Kidney epithelial cell (primary cell): ENCODE data around the gene SUSD5. TPM values are rescaled to one million over a fixed set of nuclear protein-coding genes. Genes with fewer than 3 reads are reported as not detected.
"Not testable (repeated sequence)": the region's sequence is repeated elsewhere in the genome, so short reads cannot be mapped to it uniquely, and the experiment has no call there.

ENCODE experiments used
- DNase-seq: peaks from one replicate; pipeline ENCODE4 v3.0.0-alpha.2; 2010; ENCODE audit warnings: low read depth
- H3K27me3 ChIP-seq: 2 replicates; pipeline ENCODE4 v1.6.0; 2011; ENCODE audit warnings: low read length; ENCODE audit not compliant: control insufficient read depth, insufficient read depth
- H3K36me3 ChIP-seq: 2 replicates; pipeline ENCODE4 v1.5.1; 2011; ENCODE audit warnings: low read length; ENCODE audit not compliant: control insufficient read depth, insufficient read depth
- H3K4me3 ChIP-seq: 2 replicates; pipeline ENCODE4 v1.5.1; 2011; ENCODE audit warnings: low read depth, mild to moderate bottlenecking, control low read depth, low read length
- total RNA-seq: library from RNA; depleted of rRNA; stranded (reverse); fragments of >200 nt; gene quantifications from 2 replicates; pipeline ENCODE4 v1.2.3, GENCODE V29; 2015
- TF ChIP-seq, protein P1 (sequence below): IDR thresholded peaks from 2 replicates; pipeline ENCODE4 v1.5.1; 2011; ENCODE audit warnings: mild to moderate bottlenecking, moderate library complexity, low read length, control low read depth, inconsistent platforms; ENCODE audit not compliant: insufficient read depth, poor library complexity, severe bottlenecking

Gene SUSD5
- total RNA-seq, 1 donor from 2014 or later = 2.0 TPM

DNA sequence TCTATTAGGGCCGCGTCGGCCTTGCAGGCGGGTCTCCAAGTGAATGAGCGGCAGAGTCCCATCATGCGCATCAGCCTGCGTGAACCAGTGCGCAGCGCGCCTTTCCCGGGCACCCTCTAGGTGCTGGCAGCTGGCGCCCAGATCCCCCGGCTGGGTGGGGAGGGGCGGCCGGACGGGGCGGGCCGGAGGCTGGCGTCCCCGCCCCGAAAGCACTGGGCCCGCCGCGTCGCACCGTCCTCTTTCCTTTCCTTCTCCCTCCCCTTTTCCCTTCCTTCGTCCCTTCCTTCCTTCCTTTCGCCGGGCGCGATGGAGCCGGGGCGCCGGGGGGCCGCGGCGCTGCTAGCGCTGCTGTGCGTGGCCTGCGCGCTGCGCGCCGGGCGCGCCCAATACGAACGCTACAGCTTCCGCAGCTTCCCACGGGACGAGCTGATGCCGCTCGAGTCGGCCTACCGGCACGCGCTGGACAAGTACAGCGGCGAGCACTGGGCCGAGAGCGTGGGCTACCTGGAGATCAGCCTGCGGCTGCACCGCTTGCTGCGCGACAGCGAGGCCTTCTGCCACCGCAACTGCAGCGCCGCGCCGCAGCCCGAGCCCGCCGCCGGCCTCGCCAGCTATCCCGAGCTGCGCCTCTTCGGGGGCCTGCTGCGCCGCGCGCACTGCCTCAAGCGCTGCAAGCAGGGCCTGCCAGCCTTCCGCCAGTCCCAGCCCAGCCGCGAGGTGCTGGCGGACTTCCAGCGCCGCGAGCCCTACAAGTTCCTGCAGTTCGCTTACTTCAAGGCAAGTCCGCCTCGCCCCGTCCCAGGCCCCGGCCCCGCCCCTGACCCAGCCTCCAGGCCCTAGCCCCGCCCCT is 104.6 kb downstream of the SUSD5 start, which contains the start of gene CRTAP:
Gene CRTAP, plus strand, starts transcription at position 243 of the 850 bp plus-strand sequence. Its CDS starts 64 bp downstream, at position 307.
- no peaks in the 10 kb centered on the region for H3K36me3 ChIP-seq
- peak; percentile 89 for DNase-seq
- TF ChIP-seq, protein P1, sequence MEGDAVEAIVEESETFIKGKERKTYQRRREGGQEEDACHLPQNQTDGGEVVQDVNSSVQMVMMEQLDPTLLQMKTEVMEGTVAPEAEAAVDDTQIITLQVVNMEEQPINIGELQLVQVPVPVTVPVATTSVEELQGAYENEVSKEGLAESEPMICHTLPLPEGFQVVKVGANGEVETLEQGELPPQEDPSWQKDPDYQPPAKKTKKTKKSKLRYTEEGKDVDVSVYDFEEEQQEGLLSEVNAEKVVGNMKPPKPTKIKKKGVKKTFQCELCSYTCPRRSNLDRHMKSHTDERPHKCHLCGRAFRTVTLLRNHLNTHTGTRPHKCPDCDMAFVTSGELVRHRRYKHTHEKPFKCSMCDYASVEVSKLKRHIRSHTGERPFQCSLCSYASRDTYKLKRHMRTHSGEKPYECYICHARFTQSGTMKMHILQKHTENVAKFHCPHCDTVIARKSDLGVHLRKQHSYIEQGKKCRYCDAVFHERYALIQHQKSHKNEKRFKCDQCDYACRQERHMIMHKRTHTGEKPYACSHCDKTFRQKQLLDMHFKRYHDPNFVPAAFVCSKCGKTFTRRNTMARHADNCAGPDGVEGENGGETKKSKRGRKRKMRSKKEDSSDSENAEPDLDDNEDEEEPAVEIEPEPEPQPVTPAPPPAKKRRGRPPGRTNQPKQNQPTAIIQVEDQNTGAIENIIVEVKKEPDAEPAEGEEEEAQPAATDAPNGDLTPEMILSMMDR = no peak
- H3K27me3 ChIP-seq = no peaks in the 10 kb centered on the region
- peak within 1 kb of the TSS; percentile 44 for H3K4me3 ChIP-seq

GRCh38 chr3:33111581-33111980 is 107.0 kb downstream of the SUSD5 start:
- H3K27me3 ChIP-seq = no peaks in the 10 kb centered on the region
- TF ChIP-seq, protein P1 = no peak
- no peak overlapping the region for H3K4me3 ChIP-seq
- no peaks in the 10 kb centered on the region for H3K36me3 ChIP-seq
- DNase-seq = no peak

DNA sequence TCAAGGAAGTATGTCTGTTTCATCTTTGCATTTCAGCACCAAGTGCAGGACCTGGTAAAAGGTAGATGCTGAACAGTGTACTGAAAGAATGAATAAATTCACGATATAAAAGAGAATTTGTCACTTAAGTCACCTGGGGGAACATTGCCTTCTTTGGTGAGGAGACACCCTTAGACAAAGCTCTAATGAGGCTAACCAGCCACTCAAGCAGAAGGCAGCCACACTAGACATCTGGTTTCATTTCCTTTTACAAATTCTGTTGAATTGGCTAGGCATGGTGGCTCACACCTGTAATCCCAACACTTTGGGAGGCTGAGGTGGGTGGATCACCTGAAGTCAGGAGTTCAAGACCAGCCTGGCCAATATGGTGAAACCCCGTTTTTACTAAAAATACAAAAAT is 111.8 kb downstream of the SUSD5 start:
- H3K4me3 ChIP-seq, H3K27me3 ChIP-seq, DNase-seq, H3K36me3 ChIP-seq: not testable (repeated sequence)

- no peaks in the 10 kb centered on the region for H3K27me3 ChIP-seq
Observed at GRCh38 chr3:33105341-33105948, 113.2 kb downstream of the SUSD5 start.

GRCh38 chr3:33104803-33105202 is 113.8 kb downstream of the SUSD5 start:
- no peaks in the 10 kb centered on the region for H3K36me3 ChIP-seq

More at GRCh38 chr3:33105341-33105948, 113.2 kb downstream of the SUSD5 start:
- TF ChIP-seq, protein P1 = no peak
- Histone ChIP-seq H3K4me3 (no peak overlapping the region), H3K36me3 (no peaks in the 10 kb centered on the region)
- no peak for DNase-seq

DNA sequence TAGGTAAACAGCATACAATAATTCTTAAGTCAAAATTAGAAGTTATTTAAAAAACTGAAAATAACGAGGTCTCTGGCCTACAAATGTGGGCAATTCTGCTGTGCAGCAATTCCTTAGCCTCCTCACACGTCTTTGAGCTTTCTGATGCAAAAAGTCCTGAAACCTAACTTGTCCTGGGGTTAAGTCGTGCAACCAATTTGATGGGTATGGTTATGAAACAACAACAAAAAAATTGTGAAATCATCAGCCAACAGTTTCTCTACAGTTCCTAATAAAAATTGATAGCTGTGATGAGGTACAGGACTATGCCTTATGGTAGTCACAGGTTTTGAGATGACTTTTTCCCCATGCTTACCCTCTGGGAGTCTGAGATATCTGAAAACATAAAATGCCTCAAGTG is 115.1 kb downstream of the SUSD5 start:
- no peak for DNase-seq
- TF ChIP-seq, protein P1 = no peak
- no peaks in the 10 kb centered on the region for H3K36me3 ChIP-seq
- H3K27me3 ChIP-seq = no peaks in the 10 kb centered on the region
- no peak overlapping the region for H3K4me3 ChIP-seq

More at GRCh38 chr3:33104803-33105202, 113.8 kb downstream of the SUSD5 start:
- no peaks in the 10 kb centered on the region for H3K27me3 ChIP-seq
- TF ChIP-seq, protein P1 = no peak
- no peak for DNase-seq
- no peak overlapping the region for H3K4me3 ChIP-seq
